ENCODE measurements around the gene UBA7.
"Not testable (repeated sequence)": the region's sequence is repeated elsewhere in the genome, so short reads cannot be mapped to it uniquely, and the experiment has no call there.

- not testable (repeated sequence) for TF ChIP-seq EZH2phosphoT487 (IDR thresholded peaks at IDR 0.05; ENCODE audit: low read depth, severe bottlenecking, unreplicated experiment); CTCF (IDR thresholded peaks at IDR 0.05; ENCODE audit: poor library complexity); EZH2 (IDR thresholded peaks at IDR 0.05; ENCODE audit: borderline replicate concordance)
Observed at GRCh38 chr3:49780975-49781365, 32.8 kb downstream of the UBA7 start.

Data from hepatocyte (in vitro differentiated cells).